ENCODE data around the gene APAF1.

The APAF1 gene

DNA sequence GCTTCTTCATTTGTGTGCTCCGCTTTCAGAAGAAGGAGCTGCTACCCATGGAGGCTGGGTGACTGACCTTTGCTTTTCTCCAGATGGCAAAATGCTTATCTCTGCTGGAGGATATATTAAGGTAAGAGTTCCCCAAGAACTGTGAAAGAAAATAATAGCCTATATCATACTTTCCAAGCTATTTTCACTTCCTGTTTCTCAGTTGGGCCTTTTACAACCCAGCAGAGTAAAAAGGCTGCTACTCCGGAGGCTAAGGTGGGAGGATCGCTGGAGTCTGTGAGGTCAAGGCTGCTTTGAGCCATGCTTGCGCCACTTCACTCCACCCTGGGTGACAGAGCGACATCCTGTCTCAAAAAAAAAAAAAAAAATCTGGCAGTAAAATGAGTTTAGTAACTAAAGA lies 82.1 kb downstream of the APAF1 start (continued):
- TF ChIP-seq, protein P1, sequence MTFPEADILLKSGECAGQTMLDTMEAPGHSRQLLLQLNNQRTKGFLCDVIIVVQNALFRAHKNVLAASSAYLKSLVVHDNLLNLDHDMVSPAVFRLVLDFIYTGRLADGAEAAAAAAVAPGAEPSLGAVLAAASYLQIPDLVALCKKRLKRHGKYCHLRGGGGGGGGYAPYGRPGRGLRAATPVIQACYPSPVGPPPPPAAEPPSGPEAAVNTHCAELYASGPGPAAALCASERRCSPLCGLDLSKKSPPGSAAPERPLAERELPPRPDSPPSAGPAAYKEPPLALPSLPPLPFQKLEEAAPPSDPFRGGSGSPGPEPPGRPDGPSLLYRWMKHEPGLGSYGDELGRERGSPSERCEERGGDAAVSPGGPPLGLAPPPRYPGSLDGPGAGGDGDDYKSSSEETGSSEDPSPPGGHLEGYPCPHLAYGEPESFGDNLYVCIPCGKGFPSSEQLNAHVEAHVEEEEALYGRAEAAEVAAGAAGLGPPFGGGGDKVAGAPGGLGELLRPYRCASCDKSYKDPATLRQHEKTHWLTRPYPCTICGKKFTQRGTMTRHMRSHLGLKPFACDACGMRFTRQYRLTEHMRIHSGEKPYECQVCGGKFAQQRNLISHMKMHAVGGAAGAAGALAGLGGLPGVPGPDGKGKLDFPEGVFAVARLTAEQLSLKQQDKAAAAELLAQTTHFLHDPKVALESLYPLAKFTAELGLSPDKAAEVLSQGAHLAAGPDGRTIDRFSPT (tag by site-specific recombination; IDR thresholded peaks at IDR 0.05) = no peak
- TF ChIP-seq ZNF777 (tag by site-specific recombination; IDR thresholded peaks at IDR 0.05; ENCODE audit: borderline replicate concordance) (no peak), TRIM28 (IDR thresholded peaks at IDR 0.05; ENCODE audit: borderline replicate concordance, low read length) (no peak), ZNF426 (tag by site-specific recombination; IDR thresholded peaks at IDR 0.05) (no peak)

DNA sequence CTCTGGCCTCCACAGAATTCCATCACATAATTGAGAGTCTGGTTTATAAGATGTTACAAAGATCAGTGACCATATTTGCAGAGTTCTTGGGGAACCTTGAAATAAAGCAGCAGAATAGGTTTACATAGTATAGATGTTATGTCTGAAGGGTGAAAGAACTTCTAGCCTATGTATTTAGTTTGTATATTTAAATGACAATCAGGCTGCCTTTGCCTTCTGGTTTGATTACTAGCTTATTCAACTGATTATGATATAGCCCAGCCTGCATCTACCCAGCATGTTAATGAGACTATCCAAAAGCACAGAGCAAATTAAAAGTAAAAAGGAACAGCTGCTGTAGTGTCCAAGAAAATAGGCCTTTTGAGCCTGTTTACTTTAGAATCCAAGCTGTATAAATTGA lies 85.3 kb downstream of the APAF1 start:
- ChIA-PET CTCF (interaction anchor here (1.2 kb wide), 1 partner anchor 268 kb away, joined by 4 read pairs; no protein-coding TSS in a partner anchor), POLR2A (interaction anchor here (0.6 kb wide), 1 partner anchor 28 kb away, joined by 3 read pairs; no protein-coding TSS in a partner anchor)
- H3K36me3 ChIP-seq (ENCODE audit: control insufficient read depth in 2 of 2, insufficient read depth in 1 of 2, low read length in 2 of 2) = peaks cover 20 to 63% of the 10 kb centered on the region in 2 experiments; a peak in 2 of 3 replicates
- TF ChIP-seq ZNF510 (tag by site-specific recombination; IDR thresholded peaks at IDR 0.05; ENCODE audit: insufficient replicate concordance) (no peak), ZNF830 (tag by site-specific recombination; IDR thresholded peaks at IDR 0.05; ENCODE audit: low read depth) (no peak), ZNF23 (tag by site-specific recombination; IDR thresholded peaks at IDR 0.05; ENCODE audit: borderline replicate concordance) (no peak), RBAK (tag by site-specific recombination; IDR thresholded peaks at IDR 0.05) (no peak), ZSCAN16 (tag by site-specific recombination; IDR thresholded peaks at IDR 0.05) (no peak)
- no peak overlapping the region for H3K4me3 ChIP-seq (ENCODE audit: low read depth, low read length)
- H3K27ac ChIP-seq (ENCODE audit: extremely low read depth, low read depth, low read length) = no peak overlapping the region
- H3K4me1 ChIP-seq (ENCODE audit: control insufficient read depth, insufficient read depth, low read length) = no peaks in the 10 kb centered on the region
- no peaks in the 10 kb centered on the region for H3K9me3 ChIP-seq (ENCODE audit: control insufficient read depth, insufficient read depth, low read depth, low read length)

GRCh38 chr12:98733667-98734350 lies 88.7 kb downstream of the APAF1 start:
- TF ChIP-seq ZFP37 (tag by site-specific recombination; IDR thresholded peaks at IDR 0.05) (no peak), ZNF707 (tag by site-specific recombination; IDR thresholded peaks at IDR 0.05) (no peak), PRDM1 (tag by site-specific recombination; IDR thresholded peaks at IDR 0.05) (peak; percentile 52; the same call in 1 of the 2 replicates), ZNF394 (tag by site-specific recombination; IDR thresholded peaks at IDR 0.05; ENCODE audit: borderline replicate concordance) (no peak)
- TF ChIP-seq, protein P2, sequence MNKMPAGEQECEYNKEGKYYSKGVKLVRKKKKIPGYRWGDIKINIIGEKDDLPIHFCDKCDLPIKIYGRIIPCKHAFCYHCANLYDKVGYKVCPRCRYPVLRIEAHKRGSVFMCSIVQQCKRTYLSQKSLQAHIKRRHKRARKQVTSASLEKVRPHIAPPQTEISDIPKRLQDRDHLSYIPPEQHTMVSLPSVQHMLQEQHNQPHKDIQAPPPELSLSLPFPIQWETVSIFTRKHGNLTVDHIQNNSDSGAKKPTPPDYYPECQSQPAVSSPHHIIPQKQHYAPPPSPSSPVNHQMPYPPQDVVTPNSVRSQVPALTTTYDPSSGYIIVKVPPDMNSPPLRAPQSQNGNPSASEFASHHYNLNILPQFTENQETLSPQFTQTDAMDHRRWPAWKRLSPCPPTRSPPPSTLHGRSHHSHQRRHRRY (tag by site-specific recombination; IDR thresholded peaks at IDR 0.05) = no peak
- POLR2A ChIA-PET = no interaction called here
- CTCF ChIA-PET = interaction anchor here (0.6 to 1.4 kb wide), 2 partner anchors 10 to 129 kb away, joined by 4 to 7 read pairs; no protein-coding TSS in a partner anchor

DNA sequence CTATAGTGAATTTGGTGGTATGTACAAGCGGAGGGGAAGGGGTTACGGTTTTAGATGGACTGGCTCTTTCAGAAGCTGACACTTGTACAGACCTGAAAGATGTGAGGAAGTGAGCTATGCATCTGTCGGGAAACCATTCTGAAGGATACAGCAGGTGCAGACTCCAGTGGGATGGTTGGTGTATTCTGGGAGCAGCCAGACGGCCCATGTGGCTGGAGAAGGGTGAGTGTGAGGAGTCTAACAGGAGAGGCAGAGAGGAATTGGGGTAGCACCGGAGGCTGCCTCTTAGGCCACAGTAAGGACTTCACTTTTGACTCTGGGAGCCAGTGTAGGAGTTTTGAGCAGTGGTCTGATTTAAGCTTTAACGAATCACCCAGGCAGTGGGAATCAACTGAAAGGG lies 90.7 kb downstream of the APAF1 start:
- Histone ChIP-seq H3K36me3 (ENCODE audit: control insufficient read depth in 2 of 2, insufficient read depth in 1 of 2, low read length in 2 of 2) (peaks cover 9 to 26% of the 10 kb centered on the region in 2 experiments; a peak in 2 of 3 replicates), H3K27ac (ENCODE audit: extremely low read depth, low read depth, low read length) (no peak overlapping the region), H3K4me1 (ENCODE audit: control insufficient read depth, insufficient read depth, low read length) (peaks cover 12% of the 10 kb centered on the region; the same call in 1 of the 2 replicates), H3K9me3 (ENCODE audit: control insufficient read depth, insufficient read depth, low read depth, low read length) (no peaks in the 10 kb centered on the region), H3K4me3 (ENCODE audit: low read depth, low read length) (no peak overlapping the region)
- POLR2A ChIA-PET = no interaction called here
- CTCF ChIA-PET = interaction anchor here (1.5 kb wide), 1 partner anchor 37 kb away, joined by 4 read pairs; no protein-coding TSS in a partner anchor
- no peak for TF ChIP-seq ZNF664 (tag by site-specific recombination; IDR thresholded peaks at IDR 0.05)
- no peak for TF ChIP-seq PRDM4 (tag by site-specific recombination; IDR thresholded peaks at IDR 0.05)
- no peak for TF ChIP-seq ZIC2 (tag by site-specific recombination; IDR thresholded peaks at IDR 0.05)
- TF ChIP-seq ZFP3 (tag by site-specific recombination; IDR thresholded peaks at IDR 0.05; ENCODE audit: low read depth) = no peak
- no peak for TF ChIP-seq KLF8 (tag by site-specific recombination; IDR thresholded peaks at IDR 0.05)
- no peak for TF ChIP-seq ZNF157 (tag by site-specific recombination; IDR thresholded peaks at IDR 0.05)
- TF ChIP-seq ZNF623 (tag by site-specific recombination; IDR thresholded peaks at IDR 0.05) = no peak
- TF ChIP-seq, protein P3, sequence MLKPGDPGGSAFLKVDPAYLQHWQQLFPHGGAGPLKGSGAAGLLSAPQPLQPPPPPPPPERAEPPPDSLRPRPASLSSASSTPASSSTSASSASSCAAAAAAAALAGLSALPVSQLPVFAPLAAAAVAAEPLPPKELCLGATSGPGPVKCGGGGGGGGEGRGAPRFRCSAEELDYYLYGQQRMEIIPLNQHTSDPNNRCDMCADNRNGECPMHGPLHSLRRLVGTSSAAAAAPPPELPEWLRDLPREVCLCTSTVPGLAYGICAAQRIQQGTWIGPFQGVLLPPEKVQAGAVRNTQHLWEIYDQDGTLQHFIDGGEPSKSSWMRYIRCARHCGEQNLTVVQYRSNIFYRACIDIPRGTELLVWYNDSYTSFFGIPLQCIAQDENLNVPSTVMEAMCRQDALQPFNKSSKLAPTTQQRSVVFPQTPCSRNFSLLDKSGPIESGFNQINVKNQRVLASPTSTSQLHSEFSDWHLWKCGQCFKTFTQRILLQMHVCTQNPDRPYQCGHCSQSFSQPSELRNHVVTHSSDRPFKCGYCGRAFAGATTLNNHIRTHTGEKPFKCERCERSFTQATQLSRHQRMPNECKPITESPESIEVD (tag by site-specific recombination; IDR thresholded peaks at IDR 0.05) = no peak

More at GRCh38 chr12:98733667-98734350, 88.7 kb downstream of the APAF1 start:
- Histone ChIP-seq H3K9me3 (ENCODE audit: control insufficient read depth, insufficient read depth, low read depth, low read length) (no peaks in the 10 kb centered on the region), H3K4me1 (ENCODE audit: control insufficient read depth, insufficient read depth, low read length) (peaks cover 12% of the 10 kb centered on the region; the same call in 1 of the 2 replicates), H3K36me3 (ENCODE audit: control insufficient read depth in 2 of 2, insufficient read depth in 1 of 2, low read length in 2 of 2) (peaks cover 9 to 42% of the 10 kb centered on the region in 2 experiments; a peak in 2 of 3 replicates), H3K27ac (ENCODE audit: extremely low read depth, low read depth, low read length) (no peak overlapping the region), H3K4me3 (ENCODE audit: low read depth, low read length) (no peak overlapping the region)
